Stimulated activated naive CD8-positive, alpha-beta T cell treated with anti-CD3 and anti-CD28 coated beads, Interleukin-15, Interleukin-2, amounts not matched to agents 100 ng/mL and 50 ng/mL, for 24 hours (primary cell): ENCODE measurements around the gene VKORC1.
A peak's percentile ranks its signal among the peaks of the same experiment; 100 is the strongest.

ENCODE experiments used
- H3K27ac Mint-ChIP-seq: one replicate; pipeline ENCODE4 v1.8.0; 2021; ENCODE audit warnings: mild to moderate bottlenecking, mixed read lengths
- H3K27me3 Mint-ChIP-seq: one replicate; pipeline ENCODE4 v1.8.0; 2021; ENCODE audit warnings: mixed read lengths
- H3K36me3 Mint-ChIP-seq: one replicate; pipeline ENCODE4 v1.8.0; 2021; ENCODE audit warnings: low read depth, mixed read lengths
- H3K4me1 Mint-ChIP-seq: one replicate; pipeline ENCODE4 v1.8.0; 2021; ENCODE audit warnings: low read depth, mixed read lengths
- H3K4me3 Mint-ChIP-seq: one replicate; pipeline ENCODE4 v1.8.0; 2021; ENCODE audit warnings: mild to moderate bottlenecking, mixed read lengths
- H3K9me3 Mint-ChIP-seq: one replicate; pipeline ENCODE4 v1.8.0; 2021; ENCODE audit warnings: mixed read lengths

VKORC1 gene

DNA sequence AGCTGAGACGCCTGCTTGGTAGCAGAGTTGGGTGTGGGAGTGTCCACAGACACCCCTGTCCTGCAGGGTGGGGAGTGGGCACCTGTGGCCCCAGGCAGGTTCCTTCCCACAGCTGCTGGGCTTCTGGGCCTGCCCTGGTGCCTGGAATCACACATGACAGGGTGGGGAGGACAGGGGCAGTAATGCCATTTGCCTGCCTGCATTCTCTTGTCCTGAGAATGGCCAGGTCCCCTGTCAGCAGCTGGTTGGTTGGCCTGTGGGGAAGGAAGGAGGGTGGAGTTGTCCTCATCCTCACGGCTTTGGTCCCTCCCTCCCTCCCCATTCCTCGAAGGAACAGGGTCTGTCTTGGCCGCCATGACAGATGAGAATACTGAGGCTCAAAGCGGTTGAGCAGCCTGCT is 11.0 kb downstream of the VKORC1 start:
- peaks cover 12% of the 10 kb centered on the region for H3K36me3 Mint-ChIP-seq
- no peaks in the 10 kb centered on the region for H3K9me3 Mint-ChIP-seq
- peaks cover 11% of the 10 kb centered on the region for H3K4me1 Mint-ChIP-seq
- no peak overlapping the region for H3K27ac Mint-ChIP-seq
- no peaks in the 10 kb centered on the region for H3K27me3 Mint-ChIP-seq
- H3K4me3 Mint-ChIP-seq: no peak overlapping the region

- H3K27ac Mint-ChIP-seq: no peak overlapping the region
- peaks cover 17% of the 10 kb centered on the region for H3K36me3 Mint-ChIP-seq
- H3K27me3 Mint-ChIP-seq: no peaks in the 10 kb centered on the region
- no peaks in the 10 kb centered on the region for H3K9me3 Mint-ChIP-seq
- H3K4me1 Mint-ChIP-seq: peaks cover 16% of the 10 kb centered on the region
- H3K4me3 Mint-ChIP-seq: no peak overlapping the region
These were observed 11.5 kb downstream of the VKORC1 start for GRCh38 chr16:31083081-31083480.

DNA sequence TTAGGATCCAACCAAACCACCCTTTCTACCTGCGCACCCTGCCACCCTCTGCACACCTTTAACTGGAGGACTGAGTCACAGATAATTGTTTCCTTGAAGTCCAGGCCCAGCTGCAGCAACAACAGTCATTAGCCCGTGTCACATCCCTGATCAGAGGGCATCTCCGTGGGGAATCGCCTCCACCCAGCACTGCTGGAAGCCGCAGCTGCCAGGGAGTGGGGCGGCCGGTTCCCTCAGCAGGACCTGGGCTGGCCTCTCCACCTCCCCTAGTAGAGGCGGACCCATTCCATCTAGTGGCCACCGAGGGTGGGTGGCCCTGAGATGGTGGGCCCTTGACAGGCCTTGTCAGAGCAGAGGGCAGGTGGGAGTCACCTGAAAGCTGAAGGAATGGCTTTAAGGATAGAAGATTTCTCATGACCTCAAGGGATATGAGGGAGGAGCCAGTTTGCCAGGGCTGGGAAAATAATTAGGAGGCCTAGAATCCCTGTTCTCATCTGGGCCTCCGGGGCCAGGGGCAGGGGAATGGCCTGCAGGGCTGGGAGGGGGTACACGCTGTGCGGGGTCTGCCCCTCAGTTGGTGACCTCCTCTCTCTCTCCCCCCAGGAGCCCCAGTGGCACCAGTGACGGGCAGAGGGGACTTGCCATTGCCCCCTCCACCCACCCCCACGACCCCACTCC is 12.1 kb downstream of the VKORC1 start:
- H3K27ac Mint-ChIP-seq: peak overlapping the region; percentile 19
- H3K4me3 Mint-ChIP-seq: no peak overlapping the region
- no peaks in the 10 kb centered on the region for H3K9me3 Mint-ChIP-seq
- peaks cover 17% of the 10 kb centered on the region for H3K4me1 Mint-ChIP-seq
- no peaks in the 10 kb centered on the region for H3K27me3 Mint-ChIP-seq
- peaks cover 21% of the 10 kb centered on the region for H3K36me3 Mint-ChIP-seq

DNA sequence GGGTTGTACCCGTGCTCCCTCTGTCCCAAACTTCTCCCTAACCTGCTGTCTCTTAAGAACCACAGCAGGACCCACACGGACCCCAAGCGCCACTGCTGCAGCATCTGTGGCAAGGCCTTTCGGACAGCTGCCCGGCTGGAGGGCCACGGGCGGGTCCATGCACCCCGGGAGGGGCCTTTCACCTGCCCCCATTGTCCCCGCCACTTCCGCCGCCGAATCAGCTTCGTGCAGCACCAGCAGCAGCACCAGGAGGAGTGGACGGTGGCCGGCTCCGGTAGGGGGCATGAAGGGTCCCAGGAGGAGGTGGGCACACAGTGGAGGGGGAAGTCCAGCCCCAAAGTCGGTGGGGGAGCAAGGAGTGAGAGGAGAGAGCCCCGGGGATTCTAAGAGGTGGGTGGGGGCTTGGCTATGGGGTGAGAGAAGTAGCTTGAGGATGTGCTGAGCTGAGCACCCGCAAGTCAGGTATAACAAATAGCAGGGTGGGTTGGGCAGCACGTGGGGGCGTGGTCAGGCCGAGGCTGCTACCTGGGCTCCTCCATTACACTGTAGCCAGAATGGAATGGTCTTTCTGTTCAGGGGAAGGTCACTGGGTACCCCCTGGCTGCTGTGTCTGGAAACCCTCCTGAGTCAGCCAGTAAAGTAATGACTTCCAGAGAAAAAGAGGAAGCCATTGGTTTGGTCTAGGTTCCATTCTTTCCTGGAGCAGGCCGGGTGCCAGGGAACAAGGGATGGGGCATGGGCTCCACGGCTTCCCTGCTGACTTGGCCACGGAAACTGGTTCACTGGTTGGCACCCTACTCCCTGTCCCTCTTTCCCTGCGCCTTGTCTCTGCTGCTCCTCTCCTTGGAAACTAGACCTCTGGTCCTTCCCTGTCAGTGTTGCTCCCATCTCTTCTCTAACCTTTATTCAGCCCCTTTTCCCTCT is 12.9 kb downstream of the VKORC1 start:
- Mint-ChIP-seq H3K9me3 (no peaks in the 10 kb centered on the region), H3K27ac (peak overlapping the region; percentile 19), H3K36me3 (peaks cover 21% of the 10 kb centered on the region), H3K4me1 (peaks cover 17% of the 10 kb centered on the region), H3K27me3 (no peaks in the 10 kb centered on the region), H3K4me3 (no peak overlapping the region)

GRCh38 chr16:31080756-31081419 is 13.7 kb downstream of the VKORC1 start:
- H3K36me3 Mint-ChIP-seq: peaks cover 21% of the 10 kb centered on the region
- H3K4me3 Mint-ChIP-seq: no peak overlapping the region
- peaks cover 20% of the 10 kb centered on the region for H3K4me1 Mint-ChIP-seq
- H3K27me3 Mint-ChIP-seq: no peaks in the 10 kb centered on the region
- H3K27ac Mint-ChIP-seq: no peak overlapping the region
- no peaks in the 10 kb centered on the region for H3K9me3 Mint-ChIP-seq

GRCh38 chr16:31080035-31080629 is 14.5 kb downstream of the VKORC1 start:
- H3K9me3 Mint-ChIP-seq: no peaks in the 10 kb centered on the region
- peaks cover 27% of the 10 kb centered on the region for H3K4me1 Mint-ChIP-seq
- H3K36me3 Mint-ChIP-seq: peaks cover 22% of the 10 kb centered on the region

GRCh38 chr16:31079342-31079944 is 15.2 kb downstream of the VKORC1 start:
- peaks cover 28% of the 10 kb centered on the region for H3K36me3 Mint-ChIP-seq
- H3K4me3 Mint-ChIP-seq: no peak overlapping the region
- H3K27ac Mint-ChIP-seq: peak overlapping the region; percentile 6
- H3K4me1 Mint-ChIP-seq: peaks cover 34% of the 10 kb centered on the region
- no peaks in the 10 kb centered on the region for H3K27me3 Mint-ChIP-seq
- no peaks in the 10 kb centered on the region for H3K9me3 Mint-ChIP-seq

More at GRCh38 chr16:31080035-31080629, 14.5 kb downstream of the VKORC1 start:
- H3K27ac Mint-ChIP-seq: no peak overlapping the region
- no peak overlapping the region for H3K4me3 Mint-ChIP-seq
- no peaks in the 10 kb centered on the region for H3K27me3 Mint-ChIP-seq

- Mint-ChIP-seq H3K27ac (peak overlapping the region; percentile 31), H3K36me3 (peaks cover 28% of the 10 kb centered on the region), H3K9me3 (no peaks in the 10 kb centered on the region), H3K4me1 (peaks cover 34% of the 10 kb centered on the region), H3K4me3 (no peak overlapping the region), H3K27me3 (no peaks in the 10 kb centered on the region)
These were observed 15.8 kb downstream of the VKORC1 start for GRCh38 chr16:31078597-31079341.

- H3K4me1 Mint-ChIP-seq: peaks cover 35% of the 10 kb centered on the region
- H3K27me3 Mint-ChIP-seq: no peaks in the 10 kb centered on the region
- no peak overlapping the region for H3K4me3 Mint-ChIP-seq
- no peak overlapping the region for H3K27ac Mint-ChIP-seq
- peaks cover 28% of the 10 kb centered on the region for H3K36me3 Mint-ChIP-seq
- no peaks in the 10 kb centered on the region for H3K9me3 Mint-ChIP-seq
These were observed 16.8 kb downstream of the VKORC1 start for GRCh38 chr16:31077592-31078396.

DNA sequence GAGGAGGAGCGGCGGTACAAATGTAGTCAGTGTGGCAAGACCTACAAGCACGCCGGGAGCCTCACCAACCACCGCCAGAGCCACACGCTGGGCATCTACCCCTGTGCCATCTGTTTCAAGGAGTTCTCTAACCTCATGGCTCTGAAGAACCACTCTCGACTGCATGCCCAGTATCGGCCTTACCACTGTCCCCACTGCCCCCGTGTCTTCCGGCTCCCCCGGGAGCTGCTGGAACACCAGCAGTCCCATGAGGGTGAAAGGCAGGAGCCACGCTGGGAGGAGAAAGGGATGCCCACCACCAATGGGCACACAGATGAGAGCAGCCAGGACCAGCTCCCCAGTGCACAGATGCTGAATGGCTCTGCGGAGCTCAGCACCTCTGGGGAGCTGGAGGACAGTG is 17.6 kb downstream of the VKORC1 start:
- peaks cover 28% of the 10 kb centered on the region for H3K36me3 Mint-ChIP-seq
- H3K9me3 Mint-ChIP-seq: no peaks in the 10 kb centered on the region
- H3K27me3 Mint-ChIP-seq: no peaks in the 10 kb centered on the region
- H3K4me3 Mint-ChIP-seq: no peak overlapping the region
- peaks cover 42% of the 10 kb centered on the region for H3K4me1 Mint-ChIP-seq
- no peak overlapping the region for H3K27ac Mint-ChIP-seq

- Mint-ChIP-seq H3K4me1 (peaks cover 49% of the 10 kb centered on the region), H3K27me3 (no peaks in the 10 kb centered on the region), H3K36me3 (peaks cover 28% of the 10 kb centered on the region), H3K9me3 (no peaks in the 10 kb centered on the region), H3K4me3 (no peak overlapping the region), H3K27ac (no peak overlapping the region)
These were observed 18.3 kb downstream of the VKORC1 start for GRCh38 chr16:31076319-31076718.

- Mint-ChIP-seq H3K27ac (peak overlapping the region; percentile 96), H3K9me3 (no peaks in the 10 kb centered on the region), H3K4me1 (peaks cover 42% of the 10 kb centered on the region), H3K27me3 (no peaks in the 10 kb centered on the region), H3K4me3 (peak overlapping the region; percentile 96), H3K36me3 (peaks cover 28% of the 10 kb centered on the region)
These were observed 19.8 kb downstream of the VKORC1 start for GRCh38 chr16:31074814-31075183.
